Measurements from ENCODE around the gene TUBA4A.

DNA sequence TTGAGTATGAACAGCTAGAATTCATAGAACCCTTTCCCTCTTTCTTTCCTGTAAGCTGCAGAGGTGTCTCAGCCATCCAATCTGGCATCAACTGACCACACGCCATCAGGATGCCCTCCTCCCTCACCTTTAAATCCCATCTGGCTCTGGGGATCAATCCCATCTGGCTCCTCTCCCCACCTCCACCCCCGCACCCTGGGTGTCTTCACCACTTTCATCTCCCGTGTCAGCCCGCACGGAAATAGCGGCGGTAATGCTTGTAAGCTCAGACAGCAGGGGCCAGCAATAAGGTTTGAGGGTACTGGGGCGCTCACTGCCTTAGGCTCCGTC is 1.2 kb downstream of the TUBA4A start:
- TF ChIP-seq, protein P1, sequence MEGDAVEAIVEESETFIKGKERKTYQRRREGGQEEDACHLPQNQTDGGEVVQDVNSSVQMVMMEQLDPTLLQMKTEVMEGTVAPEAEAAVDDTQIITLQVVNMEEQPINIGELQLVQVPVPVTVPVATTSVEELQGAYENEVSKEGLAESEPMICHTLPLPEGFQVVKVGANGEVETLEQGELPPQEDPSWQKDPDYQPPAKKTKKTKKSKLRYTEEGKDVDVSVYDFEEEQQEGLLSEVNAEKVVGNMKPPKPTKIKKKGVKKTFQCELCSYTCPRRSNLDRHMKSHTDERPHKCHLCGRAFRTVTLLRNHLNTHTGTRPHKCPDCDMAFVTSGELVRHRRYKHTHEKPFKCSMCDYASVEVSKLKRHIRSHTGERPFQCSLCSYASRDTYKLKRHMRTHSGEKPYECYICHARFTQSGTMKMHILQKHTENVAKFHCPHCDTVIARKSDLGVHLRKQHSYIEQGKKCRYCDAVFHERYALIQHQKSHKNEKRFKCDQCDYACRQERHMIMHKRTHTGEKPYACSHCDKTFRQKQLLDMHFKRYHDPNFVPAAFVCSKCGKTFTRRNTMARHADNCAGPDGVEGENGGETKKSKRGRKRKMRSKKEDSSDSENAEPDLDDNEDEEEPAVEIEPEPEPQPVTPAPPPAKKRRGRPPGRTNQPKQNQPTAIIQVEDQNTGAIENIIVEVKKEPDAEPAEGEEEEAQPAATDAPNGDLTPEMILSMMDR (IDR thresholded peaks at IDR 0.05) = no peak
- TF ChIP-seq POLR2A (IDR thresholded peaks at IDR 0.05) = no peak
